Testis (tissue), 3 donors: ENCODE data around the gene RAD23B. TPM values are rescaled to one million over a fixed set of nuclear protein-coding genes. Genes with fewer than 3 reads are reported as not detected.

Source experiments
- DNase-seq: peaks from one replicate; pipeline ENCODE4 v3.0.0-alpha.2; 2019
- H3K27ac ChIP-seq, 2 donors: fragments of 200-600 bp; sonication (generic); one replicate each; pipeline ENCODE4 v1.5.1; 2019
- H3K27me3 ChIP-seq: fragments of 200-600 bp; sonication (generic); one replicate; pipeline ENCODE4 v1.5.1; 2019
- H3K36me3 ChIP-seq: fragments of 200-600 bp; sonication (generic); one replicate; pipeline ENCODE4 v1.5.1; 2017; ENCODE audit warnings: low read depth; ENCODE audit errors: missing control alignments
- H3K4me1 ChIP-seq: fragments of 200-600 bp; sonication (generic); one replicate; pipeline ENCODE4 v1.5.1; 2019
- H3K4me3 ChIP-seq, 2 donors: fragments of 200-600 bp; sonication (generic); one replicate each; pipeline ENCODE4 v1.5.1; 2017 to 2019
- H3K9me3 ChIP-seq: fragments of 200-600 bp; sonication (generic); one replicate; pipeline ENCODE4 v1.5.1; 2017
- CTCF ChIP-seq, 3 experiments: fragments of 450-650 bp in 2 of 3; fragments of 200-600 bp in 1 of 3; sonication (generic) in 1 of 3; IDR thresholded peaks; one replicate each; pipeline ENCODE4 v1.5.1; 2016 to 2019; ENCODE audit warnings: antibody characterized with exemption in 3 of 3, mild to moderate bottlenecking in 2 of 3, moderate library complexity in 1 of 3
- POLR2A ChIP-seq: fragments of 450-650 bp; IDR thresholded peaks from one replicate; pipeline ENCODE4 v1.6.1; 2017; ENCODE audit warnings: antibody characterized with exemption, mild to moderate bottlenecking, moderate library complexity
- WGBS, 2 donors: methylation state at CpG; one replicate each; pipeline ENCODE4 v1.1.5; 2018; 5-methylcytosine and 5-hydroxymethylcytosine counted together
- intact Hi-C: fragments of 100-400 bp; cut with DNase I; formaldehyde crosslinking; loops from one replicate; pipeline ENCODE4 v1.15.1; 2023; ENCODE audit warnings: low total_unique reads
- polyA plus RNA-seq: library from polyadenylated mRNA; stranded (reverse); fragments of 350-450 nt; fragmentation: Illumina TruSeq; extraction: RNeasy Lipid Tissue Mini Kit (QIAGEN cat#74804); gene quantifications from one replicate; pipeline ENCODE4 v1.2.3, GENCODE V29; 2014; ENCODE audit warnings: low read depth, low replicate concordance; ENCODE audit not compliant: insufficient read depth
- total RNA-seq, 2 donors: library from RNA; depleted of rRNA; stranded (reverse); fragments of >200 nt; gene quantifications; one replicate each; pipeline ENCODE4 v1.2.3, GENCODE V29; 2016

RAD23B gene
- total and polyA plus RNA-seq, 3 donors from 2014 or later: 116 to 199 (median 138) TPM

GRCh38 chr9:107340920-107341632, 58.0 kb downstream of the RAD23B start:
- H3K36me3 ChIP-seq: no peaks in the 10 kb centered on the region
- 45 to 49% methylated on average over 16 to 18 of the region's 18 CpGs for WGBS, 2 donors
- peak; percentile 90 for DNase-seq
- H3K27ac ChIP-seq: no peak overlapping the region
- no peak overlapping the region for H3K4me3 ChIP-seq
- H3K4me1 ChIP-seq: no peaks in the 10 kb centered on the region
- H3K27me3 ChIP-seq: no peaks in the 10 kb centered on the region
- intact Hi-C loops: no loop called here
- TF ChIP-seq CTCF (IDR thresholded peaks at IDR 0.05) (peak; percentile 73 to 87 (median 81)), POLR2A (no peak)
- H3K9me3 ChIP-seq: no peaks in the 10 kb centered on the region

- DNase-seq: no peak
- TF ChIP-seq CTCF (IDR thresholded peaks at IDR 0.05) (no peak), POLR2A (no peak)
- Histone ChIP-seq H3K4me3 (no peak overlapping the region), H3K36me3 (no peaks in the 10 kb centered on the region), H3K27ac (no peak overlapping the region), H3K27me3 (no peaks in the 10 kb centered on the region), H3K9me3 (no peaks in the 10 kb centered on the region), H3K4me1 (no peaks in the 10 kb centered on the region)
- intact Hi-C loops: no loop called here
- 91 to 97% methylated on average over 6 of the region's 6 CpGs for WGBS, 2 donors
These were observed 59.5 kb downstream of the RAD23B start for GRCh38 chr9:107342476-107343161.

- no peak for DNase-seq
- intact Hi-C loops: no loop called here
- H3K4me3 ChIP-seq: no peak overlapping the region
- H3K9me3 ChIP-seq: no peaks in the 10 kb centered on the region
- H3K27ac ChIP-seq: no peak overlapping the region
- WGBS, 2 donors: 10 to 60% methylated on average over 2 of the region's 2 CpGs
- H3K27me3 ChIP-seq: no peaks in the 10 kb centered on the region
- no peak for TF ChIP-seq CTCF (IDR thresholded peaks at IDR 0.05)
- no peak for TF ChIP-seq POLR2A
- H3K36me3 ChIP-seq: no peaks in the 10 kb centered on the region
- H3K4me1 ChIP-seq: no peaks in the 10 kb centered on the region
These were observed 62.2 kb downstream of the RAD23B start for GRCh38 chr9:107345327-107345726.

- no peak for DNase-seq
- intact Hi-C loops: no loop called here
- 56 to 58% methylated on average over 4 of the region's 4 CpGs for WGBS, 2 donors
- H3K4me1 ChIP-seq: no peaks in the 10 kb centered on the region
- H3K36me3 ChIP-seq: no peaks in the 10 kb centered on the region
- H3K27ac ChIP-seq: no peak overlapping the region
- no peaks in the 10 kb centered on the region for H3K9me3 ChIP-seq
- H3K4me3 ChIP-seq: no peak overlapping the region
- no peaks in the 10 kb centered on the region for H3K27me3 ChIP-seq
- TF ChIP-seq CTCF (IDR thresholded peaks at IDR 0.05) (no peak), POLR2A (no peak)
These were observed 65.8 kb downstream of the RAD23B start for GRCh38 chr9:107348836-107349235.
